ENCODE results near the gene ERVW-1. TPM values are rescaled to one million over a fixed set of nuclear protein-coding genes. Genes with fewer than 3 reads are reported as not detected.

Gene ERVW-1
- total and polyA plus RNA-seq, 2 of the 13 experiments (the other 11 are each of a cell fraction or from before 2014, with no cell fraction given), result not detected

DNA sequence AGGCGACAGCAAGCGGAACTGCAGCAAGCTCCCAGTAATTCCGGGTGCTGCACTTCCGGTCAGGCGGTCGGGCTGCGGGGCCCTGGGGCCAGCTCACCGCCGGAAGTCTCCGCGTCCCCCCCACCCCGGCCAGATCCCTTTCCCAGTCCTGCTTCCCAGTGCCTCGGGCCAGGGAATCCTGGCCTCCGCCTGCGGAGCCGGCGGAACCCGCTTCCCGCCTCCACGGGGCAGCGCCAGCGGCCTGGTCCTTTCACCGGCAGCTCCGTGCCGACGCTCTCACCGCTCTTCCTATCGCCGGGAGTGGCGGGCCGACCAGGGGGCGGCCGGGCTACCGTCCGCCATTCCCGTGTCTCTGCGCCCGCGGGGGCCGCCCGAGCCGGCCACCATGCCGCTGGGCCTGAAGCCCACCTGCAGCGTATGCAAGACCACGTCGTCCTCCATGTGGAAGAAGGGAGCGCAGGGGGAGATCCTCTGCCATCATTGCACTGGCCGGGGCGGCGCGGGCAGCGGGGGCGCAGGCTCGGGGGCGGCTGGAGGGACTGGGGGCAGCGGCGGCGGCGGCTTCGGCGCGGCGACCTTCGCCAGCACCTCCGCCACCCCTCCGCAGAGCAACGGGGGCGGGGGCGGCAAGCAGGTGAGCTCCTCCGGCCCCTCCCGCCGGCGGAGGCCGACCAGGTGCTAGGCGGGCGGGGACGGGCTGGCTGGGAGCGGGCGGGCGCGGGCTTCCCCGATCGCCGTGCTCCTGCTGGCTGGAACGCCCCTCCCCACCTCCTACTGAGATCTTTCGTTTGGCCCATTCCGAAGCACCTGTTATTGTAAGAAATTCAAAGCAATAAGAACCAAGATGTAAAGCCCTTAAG lies 30.2 kb downstream of the ERVW-1 start, which contains the start of gene GATAD1 (continued):
- TF ChIP-seq, protein P1, sequence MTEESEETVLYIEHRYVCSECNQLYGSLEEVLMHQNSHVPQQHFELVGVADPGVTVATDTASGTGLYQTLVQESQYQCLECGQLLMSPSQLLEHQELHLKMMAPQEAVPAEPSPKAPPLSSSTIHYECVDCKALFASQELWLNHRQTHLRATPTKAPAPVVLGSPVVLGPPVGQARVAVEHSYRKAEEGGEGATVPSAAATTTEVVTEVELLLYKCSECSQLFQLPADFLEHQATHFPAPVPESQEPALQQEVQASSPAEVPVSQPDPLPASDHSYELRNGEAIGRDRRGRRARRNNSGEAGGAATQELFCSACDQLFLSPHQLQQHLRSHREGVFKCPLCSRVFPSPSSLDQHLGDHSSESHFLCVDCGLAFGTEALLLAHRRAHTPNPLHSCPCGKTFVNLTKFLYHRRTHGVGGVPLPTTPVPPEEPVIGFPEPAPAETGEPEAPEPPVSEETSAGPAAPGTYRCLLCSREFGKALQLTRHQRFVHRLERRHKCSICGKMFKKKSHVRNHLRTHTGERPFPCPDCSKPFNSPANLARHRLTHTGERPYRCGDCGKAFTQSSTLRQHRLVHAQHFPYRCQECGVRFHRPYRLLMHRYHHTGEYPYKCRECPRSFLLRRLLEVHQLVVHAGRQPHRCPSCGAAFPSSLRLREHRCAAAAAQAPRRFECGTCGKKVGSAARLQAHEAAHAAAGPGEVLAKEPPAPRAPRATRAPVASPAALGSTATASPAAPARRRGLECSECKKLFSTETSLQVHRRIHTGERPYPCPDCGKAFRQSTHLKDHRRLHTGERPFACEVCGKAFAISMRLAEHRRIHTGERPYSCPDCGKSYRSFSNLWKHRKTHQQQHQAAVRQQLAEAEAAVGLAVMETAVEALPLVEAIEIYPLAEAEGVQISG (CRISPR knock-in tag; IDR thresholded peaks at IDR 0.05), result peak; percentile 86
- TF ChIP-seq, protein P2, sequence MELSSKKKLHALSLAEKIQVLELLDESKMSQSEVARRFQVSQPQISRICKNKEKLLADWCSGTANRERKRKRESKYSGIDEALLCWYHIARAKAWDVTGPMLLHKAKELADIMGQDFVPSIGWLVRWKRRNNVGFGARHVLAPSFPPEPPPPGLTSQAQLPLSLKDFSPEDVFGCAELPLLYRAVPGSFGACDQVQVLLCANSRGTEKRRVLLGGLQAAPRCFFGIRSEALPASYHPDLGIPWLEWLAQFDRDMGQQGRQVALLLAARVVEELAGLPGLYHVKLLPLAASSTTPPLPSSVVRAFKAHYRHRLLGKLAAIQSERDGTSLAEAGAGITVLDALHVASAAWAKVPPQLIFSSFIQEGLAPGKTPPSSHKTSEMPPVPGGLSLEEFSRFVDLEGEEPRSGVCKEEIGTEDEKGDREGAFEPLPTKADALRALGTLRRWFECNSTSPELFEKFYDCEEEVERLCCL (CRISPR knock-in tag; IDR thresholded peaks at IDR 0.05; ENCODE audit: borderline replicate concordance), result no peak
- TF ChIP-seq ZFY (CRISPR knock-in tag; IDR thresholded peaks at IDR 0.05) (peak; percentile 96), BHLHE40 (IDR thresholded peaks at IDR 0.05; ENCODE audit: low read length) (peak; percentile 32; the same call in 1 of the 2 replicates), SMAD9 (CRISPR knock-in tag; IDR thresholded peaks at IDR 0.05) (no peak; the same call in 1 of the 2 replicates), ZNF558 (CRISPR knock-in tag; IDR thresholded peaks at IDR 0.05; ENCODE audit: borderline replicate concordance) (peak; percentile 83; the same call in 1 of the 2 replicates), GATA4 (IDR thresholded peaks at IDR 0.05; ENCODE audit: borderline replicate concordance, low read depth) (peak; percentile 47; the same call in 1 of the 2 replicates), AGO1 (IDR thresholded peaks at IDR 0.05; ENCODE audit: low read depth, low read length, poor library complexity, severe bottlenecking) (no peak), ZSCAN9 (CRISPR knock-in tag; IDR thresholded peaks at IDR 0.05; ENCODE audit: borderline replicate concordance) (no peak), KMT2B (CRISPR knock-in tag; IDR thresholded peaks at IDR 0.05) (peak; percentile 81), NFKB2 (CRISPR knock-in tag; IDR thresholded peaks at IDR 0.05; ENCODE audit: borderline replicate concordance) (peak; percentile 76; the same call in 1 of the 2 replicates), ZNF343 (CRISPR knock-in tag; IDR thresholded peaks at IDR 0.05) (peak; percentile 74; the same call in 1 of the 2 replicates), SATB2 (CRISPR knock-in tag; IDR thresholded peaks at IDR 0.05) (no peak)
- TF ChIP-seq, protein P3, sequence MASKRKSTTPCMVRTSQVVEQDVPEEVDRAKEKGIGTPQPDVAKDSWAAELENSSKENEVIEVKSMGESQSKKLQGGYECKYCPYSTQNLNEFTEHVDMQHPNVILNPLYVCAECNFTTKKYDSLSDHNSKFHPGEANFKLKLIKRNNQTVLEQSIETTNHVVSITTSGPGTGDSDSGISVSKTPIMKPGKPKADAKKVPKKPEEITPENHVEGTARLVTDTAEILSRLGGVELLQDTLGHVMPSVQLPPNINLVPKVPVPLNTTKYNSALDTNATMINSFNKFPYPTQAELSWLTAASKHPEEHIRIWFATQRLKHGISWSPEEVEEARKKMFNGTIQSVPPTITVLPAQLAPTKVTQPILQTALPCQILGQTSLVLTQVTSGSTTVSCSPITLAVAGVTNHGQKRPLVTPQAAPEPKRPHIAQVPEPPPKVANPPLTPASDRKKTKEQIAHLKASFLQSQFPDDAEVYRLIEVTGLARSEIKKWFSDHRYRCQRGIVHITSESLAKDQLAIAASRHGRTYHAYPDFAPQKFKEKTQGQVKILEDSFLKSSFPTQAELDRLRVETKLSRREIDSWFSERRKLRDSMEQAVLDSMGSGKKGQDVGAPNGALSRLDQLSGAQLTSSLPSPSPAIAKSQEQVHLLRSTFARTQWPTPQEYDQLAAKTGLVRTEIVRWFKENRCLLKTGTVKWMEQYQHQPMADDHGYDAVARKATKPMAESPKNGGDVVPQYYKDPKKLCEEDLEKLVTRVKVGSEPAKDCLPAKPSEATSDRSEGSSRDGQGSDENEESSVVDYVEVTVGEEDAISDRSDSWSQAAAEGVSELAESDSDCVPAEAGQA (IDR thresholded peaks at IDR 0.05; ENCODE audit: low read depth), result peak; percentile 36; the same call in 1 of the 2 replicates
- TF ChIP-seq, protein P3 (CRISPR knock-in tag; IDR thresholded peaks at IDR 0.05; ENCODE audit: borderline replicate concordance), result no peak
- TF ChIP-seq, protein P4, sequence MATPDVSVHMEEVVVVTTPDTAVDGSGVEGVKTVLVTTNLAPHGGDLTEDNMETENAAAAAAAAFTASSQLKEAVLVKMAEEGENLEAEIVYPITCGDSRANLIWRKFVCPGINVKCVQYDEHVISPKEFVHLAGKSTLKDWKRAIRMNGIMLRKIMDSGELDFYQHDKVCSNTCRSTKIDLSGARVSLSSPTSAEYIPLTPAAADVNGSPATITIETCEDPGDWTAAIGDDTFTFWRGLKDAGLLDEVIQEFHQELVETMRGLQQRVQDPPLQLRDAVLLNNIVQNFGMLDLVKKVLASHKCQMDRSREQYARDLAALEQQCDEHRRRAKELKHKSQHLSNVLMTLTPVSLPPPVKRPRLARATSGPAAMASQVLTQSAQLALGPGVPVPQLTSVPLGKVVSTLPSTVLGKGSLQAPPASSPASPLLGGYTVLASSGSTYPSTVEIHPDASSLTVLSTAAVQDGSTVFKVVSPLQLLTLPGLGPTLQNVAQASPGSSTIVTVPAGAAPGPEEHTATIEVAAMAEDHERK (CRISPR knock-in tag; IDR thresholded peaks at IDR 0.05; ENCODE audit: low read depth), result no peak
